ENCODE results near the gene DESI1.
"Not testable (repeated sequence)": the region's sequence is repeated elsewhere in the genome, so short reads cannot be mapped to it uniquely, and the experiment has no call there.

DESI1 gene

DNA sequence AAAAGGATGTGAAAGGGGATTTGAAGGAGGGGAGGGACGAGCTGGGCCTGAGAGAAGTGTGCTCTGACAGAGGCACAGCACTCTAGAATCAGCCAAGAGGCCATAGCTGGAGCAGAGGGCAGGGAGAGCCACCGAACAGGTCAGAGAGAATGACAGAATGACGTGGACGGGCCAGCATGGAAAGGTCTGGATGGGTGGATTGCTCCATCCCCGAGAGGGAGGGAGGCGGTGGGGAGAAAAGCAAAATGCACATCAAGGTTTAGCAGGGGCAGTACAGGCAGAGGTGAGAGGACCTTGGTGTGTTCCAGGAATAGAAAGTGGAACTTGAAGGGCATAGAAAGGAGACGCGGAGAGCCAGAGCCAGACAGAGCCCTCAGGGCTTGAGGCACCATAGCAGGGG, 38.1 kb downstream of the DESI1 start:
- DNase-seq, result no peak

- no peak for DNase-seq
Measured at GRCh38 chr22:41579997-41580355, 40.9 kb downstream of the DESI1 start.

DNA sequence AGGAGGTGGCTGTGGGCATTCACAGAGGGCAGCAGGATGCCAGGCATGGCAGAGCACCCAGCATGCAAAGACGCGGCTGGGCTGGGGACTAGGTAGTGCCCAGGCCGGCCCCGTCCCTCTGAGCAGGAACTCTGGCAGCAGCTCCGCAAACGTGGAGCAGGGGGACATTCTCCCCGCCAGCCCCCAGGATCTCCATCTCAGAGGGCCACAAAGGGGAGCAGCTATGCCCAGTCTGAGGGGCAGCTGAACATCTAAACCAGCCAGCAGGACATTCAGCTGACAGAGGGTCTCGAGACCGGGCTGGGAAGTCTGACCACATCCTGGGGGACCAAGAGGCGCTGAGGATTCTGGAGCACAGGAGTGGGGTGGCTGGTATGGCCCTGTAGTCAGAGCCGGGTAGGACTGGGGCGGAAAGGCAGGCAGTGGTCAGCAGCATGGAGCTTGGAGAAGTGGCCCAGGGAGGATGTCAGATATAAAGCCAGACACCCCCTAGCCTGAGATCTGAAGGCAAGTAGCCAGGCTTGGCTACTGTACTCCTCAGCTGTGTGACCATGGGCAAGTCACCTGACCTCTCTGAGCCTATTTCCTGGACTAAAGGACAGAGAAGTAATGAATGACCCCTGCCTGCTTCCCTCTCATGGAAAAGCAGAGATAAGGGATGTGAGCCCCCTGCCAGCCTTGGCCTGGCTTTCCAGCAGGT, 41.4 kb downstream of the DESI1 start:
- DNase-seq, result no peak

DNA sequence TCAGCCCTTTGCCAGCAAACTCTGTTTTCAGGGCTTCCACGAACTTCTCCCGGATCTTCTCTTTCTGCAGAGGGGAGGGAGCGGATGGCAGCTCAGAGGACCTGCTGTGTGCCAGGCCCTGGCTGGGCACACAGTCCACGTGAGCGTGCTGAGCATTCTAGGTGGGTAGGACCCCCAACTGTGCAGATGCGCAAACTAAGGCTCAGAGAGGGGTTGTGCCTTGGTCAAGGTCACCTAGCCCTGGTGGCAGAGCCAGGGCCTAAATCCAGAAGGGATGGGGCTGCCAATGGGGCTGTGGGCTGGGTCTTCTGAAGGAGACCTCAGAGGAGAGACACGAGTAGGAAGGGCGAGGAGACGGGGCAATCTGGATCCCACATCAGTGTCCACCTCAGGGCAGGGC, 42.0 kb downstream of the DESI1 start:
- no peak for DNase-seq

- no peak for DNase-seq
Measured at GRCh38 chr22:41578114-41578513, 42.7 kb downstream of the DESI1 start.

GRCh38 chr22:41576877-41577276, 44.0 kb downstream of the DESI1 start:
- peak; percentile 49 for DNase-seq

- no peak for DNase-seq
Measured at GRCh38 chr22:41575533-41575932, 45.3 kb downstream of the DESI1 start.

DNA sequence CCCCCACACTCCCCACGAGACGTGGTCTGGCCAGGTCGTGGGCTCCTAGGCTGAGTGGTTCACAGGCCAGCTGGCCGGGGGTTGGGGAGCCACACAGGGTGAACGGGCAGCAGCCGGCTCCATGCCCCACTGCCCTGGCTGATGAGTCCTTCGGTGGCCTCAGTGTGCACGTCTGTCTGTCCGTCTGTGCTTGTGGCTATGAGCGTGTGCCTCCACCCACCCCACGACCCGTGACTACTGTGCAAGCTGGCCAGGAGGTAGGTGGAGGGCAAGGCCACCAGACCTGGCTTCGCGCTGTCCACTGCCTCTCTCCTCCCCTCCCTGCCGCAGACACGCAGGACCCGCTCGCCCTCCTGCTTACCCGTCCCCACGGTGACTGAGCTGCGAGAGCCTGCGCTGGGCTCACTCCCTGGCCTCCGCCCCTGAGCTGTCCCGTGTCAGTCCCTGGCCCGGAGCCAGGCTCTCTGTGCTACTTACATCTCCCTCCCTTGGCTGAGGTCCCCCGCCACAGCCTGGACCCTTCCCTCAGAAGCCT, 45.9 kb downstream of the DESI1 start:
- no peak for DNase-seq

- no peak for DNase-seq
Measured at GRCh38 chr22:41573677-41574076, 47.2 kb downstream of the DESI1 start.

DNA sequence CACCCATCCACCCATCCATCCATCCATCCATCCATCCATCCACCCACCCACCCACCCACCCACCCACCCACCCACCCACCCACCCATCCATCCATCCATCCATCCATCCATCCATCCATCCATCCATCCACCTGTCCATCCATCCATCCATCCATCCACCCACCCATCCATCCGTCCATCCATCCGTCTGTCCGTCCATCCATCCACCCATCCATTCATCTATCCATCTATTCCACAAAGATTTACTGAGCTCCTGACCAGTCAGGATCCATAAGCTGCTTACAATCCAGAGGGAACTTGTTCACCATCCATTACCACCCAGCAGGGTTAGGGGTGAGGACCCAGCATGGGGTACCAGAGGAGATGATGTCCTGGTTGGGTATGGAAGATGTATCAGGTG, 48.5 kb downstream of the DESI1 start:
- DNase-seq, result not testable (repeated sequence)

- DNase-seq, result no peak
Measured at GRCh38 chr22:41571786-41572185, 49.1 kb downstream of the DESI1 start.

DNA sequence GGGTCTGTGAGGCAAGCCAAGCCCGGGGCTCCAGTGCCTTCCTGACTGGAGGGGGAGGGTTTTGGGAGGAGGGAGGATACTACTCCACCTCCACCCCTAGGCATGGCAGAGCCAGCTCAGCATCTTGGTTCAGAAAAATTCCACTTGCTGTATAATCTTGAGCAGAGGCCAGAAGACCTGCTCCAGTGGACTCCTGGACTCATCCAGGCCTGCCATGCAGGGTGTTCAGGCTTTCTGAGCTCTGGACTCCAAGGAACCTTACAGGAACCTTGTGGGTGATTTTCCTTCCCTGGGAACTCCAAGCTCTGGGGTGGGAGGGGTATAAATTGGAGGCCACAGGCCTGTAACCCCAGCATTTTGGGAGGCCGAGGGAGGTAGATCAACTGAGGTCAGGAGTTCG, 50.6 kb downstream of the DESI1 start:
- DNase-seq, result no peak

DNA sequence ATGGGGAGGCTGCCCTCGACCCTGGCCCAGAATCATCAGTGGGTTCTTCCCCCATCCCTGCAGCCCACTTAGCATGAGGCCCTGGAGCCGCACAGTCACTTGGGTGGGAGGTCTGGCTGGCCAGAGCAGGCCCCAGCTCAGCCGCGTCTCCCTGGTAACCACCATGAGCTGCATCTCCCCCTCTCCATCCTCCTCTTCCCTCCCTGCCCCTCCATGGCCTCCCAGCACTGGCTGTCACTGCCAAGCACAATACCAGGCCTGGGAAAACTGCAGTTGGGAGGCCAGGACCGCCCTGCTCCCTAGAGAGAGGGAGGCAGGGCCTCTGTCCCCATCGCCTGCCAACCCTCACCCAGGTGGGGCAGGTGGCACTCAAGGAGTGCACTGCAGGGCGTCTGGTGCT, 52.0 kb downstream of the DESI1 start:
- no peak for DNase-seq

DNA sequence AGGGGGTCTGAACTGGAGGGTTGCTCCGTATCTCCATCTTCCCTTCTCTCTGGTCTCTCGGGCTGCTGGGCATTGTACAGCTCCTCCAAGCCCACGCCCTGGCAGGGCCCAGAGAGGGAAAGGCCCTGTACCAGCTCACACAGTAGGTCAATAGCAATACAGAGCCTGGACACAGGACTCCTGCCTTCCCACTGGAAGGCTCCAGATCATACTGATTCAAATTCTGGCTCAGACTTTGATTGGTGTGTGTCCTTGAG, 53.4 kb downstream of the DESI1 start:
- DNase-seq, result no peak

DNA sequence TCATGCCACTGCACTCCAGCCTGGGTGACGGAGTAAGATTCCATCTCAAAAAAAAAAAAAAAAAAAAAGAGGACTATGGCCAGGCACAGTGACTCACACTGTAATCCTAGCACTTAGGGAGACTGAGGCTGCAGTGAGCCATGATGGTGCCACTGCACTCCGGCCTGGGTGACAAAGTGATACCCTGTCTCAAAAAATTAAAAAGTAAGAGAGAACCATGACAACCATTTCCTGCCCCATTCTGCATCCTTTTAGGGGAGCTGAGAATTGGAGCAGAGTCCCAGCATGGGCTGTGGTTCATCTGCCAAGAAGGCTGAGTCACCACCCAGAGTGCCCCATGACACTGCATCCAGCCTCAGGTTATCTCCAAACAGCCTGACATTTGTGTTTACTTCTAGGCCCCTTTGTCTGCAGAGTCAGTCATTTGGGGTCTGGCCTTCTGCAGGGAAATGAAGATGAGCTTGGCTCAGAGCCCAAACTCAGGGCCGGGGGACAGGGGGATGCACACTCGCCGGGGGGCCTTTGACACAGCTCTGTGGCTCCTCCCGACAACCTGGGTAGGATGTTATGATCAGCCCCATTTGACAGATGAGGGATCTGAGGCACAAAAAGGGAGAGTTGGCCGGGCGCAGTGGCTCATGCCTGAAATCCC, 55.3 kb downstream of the DESI1 start:
- DNase-seq, result peak; percentile 64

DNA sequence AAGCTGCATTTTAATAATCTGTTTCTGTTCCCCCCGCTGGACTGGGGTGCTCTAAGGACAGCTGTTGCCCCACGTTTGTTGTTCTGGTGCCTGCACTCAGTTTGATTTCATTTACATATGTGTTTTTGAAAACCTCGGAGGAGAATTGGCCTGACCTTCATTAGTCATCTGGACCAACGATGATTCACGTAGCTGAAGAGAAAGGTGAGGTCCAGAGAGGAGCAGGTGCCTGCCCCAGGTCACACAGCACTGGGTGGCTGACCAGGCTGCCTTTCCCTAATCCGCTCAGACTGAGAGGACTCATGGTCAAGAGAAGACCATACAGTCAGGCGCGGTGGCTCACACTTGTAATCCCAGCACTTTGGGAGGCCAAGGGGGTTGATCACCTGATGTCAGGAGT, 56.3 kb downstream of the DESI1 start:
- DNase-seq, result no peak

GRCh38 chr22:41563051-41563711, 57.7 kb downstream of the DESI1 start:
- no peak for DNase-seq

DNA sequence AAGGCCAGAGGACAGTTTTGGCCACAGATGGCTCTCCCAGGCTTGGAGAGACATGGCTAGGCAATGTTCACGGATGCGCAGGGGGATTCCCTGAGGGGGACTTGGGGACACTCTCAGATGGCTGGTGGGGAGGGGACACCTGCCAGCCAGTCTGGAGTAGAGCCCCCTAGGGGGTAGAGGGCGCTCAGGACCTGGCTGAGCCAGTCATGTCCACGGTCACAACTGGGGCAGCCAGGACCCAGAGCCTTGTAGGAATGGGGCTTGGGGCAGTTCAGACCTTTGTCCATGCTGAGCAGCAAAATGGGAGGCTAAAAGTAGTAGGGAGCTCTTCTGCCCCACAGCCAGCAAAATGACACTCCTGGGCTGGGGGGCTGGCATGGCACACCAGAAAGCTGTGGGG, 58.4 kb downstream of the DESI1 start:
- DNase-seq, result no peak

DNA sequence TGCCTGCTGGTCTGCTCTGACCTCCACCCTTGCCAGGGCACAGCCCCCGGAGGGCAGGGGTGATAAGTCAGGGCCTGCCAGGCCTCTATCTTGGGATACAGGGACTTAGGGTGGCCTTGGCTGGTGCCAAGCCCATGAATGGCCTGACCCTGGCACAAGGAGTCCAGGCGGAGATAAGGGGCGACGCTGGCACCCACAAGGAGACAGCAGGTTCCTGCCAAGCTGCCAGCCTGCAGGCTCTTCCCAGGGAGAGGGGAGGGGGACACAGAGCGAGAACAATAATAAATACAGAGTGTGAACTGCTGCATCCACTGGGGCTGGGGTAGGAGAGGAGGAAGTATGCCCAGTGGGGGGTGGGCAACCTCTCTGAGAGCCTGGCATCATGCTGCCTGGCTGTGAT, 59.1 kb downstream of the DESI1 start:
- DNase-seq, result no peak

- no peak for DNase-seq
Measured at GRCh38 chr22:41561335-41561734, 59.5 kb downstream of the DESI1 start.

DNA sequence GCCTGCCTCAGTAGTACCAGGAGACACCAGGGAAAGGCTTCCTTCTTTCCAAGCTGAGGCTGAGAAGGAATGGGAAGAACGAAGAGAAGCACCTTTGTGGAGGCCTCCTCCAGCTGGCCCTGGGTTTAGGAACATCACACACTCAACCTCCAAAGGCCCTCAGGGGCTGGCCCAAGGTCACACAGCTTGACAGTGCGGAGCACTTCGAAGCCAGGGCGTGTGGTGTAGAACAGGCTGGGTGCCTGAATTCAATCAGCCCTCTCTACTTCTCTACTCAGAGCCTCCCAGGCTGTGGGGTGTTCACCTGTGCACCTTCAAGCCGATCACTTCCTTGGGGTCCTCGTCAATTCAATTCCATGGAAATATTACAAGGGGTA, 60.8 kb downstream of the DESI1 start:
- DNase-seq, result no peak

- not testable (repeated sequence) for DNase-seq
Measured at GRCh38 chr22:41558241-41558630, 62.6 kb downstream of the DESI1 start.

DNA sequence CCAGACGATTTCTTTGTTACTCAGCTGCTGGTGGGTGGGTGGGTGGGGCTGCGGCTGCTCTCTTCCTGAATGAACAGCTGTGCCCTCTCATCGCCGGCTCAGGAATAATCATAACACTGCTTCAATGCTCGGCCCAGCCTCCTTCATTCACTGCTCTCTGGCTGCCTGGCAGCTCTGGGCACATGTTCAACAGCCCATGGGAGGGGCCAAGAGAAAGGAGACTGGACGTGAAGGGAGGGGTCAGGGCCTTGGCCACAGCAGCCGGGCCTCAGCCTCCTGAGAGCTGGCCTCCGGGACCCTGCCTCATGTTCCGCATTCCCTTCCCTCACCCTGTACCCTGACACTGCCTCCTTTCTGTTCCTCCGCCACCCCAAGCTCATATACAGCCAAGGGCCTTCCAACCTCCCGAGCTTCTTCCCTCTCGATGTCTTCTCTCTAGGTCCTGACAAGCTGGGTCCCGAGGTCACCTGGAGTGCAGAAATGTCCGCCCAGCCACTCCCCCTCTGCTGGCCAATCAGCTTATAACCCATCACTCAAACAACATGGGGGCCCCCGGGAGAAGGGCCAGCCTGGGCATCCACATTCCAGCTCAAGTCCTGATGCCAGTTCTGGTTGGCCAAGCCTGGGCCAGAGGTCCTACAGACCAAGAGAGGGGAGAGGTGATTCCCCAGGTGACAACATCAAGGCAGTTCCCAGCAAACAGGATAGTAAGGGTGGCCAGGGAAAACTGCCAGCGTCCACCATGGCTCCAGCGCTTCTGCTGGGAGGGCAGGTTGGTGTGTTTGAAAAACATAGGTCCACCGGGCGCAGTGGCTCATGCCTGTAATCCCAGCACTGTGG, 63.2 kb downstream of the DESI1 start:
- no peak for DNase-seq

DNA sequence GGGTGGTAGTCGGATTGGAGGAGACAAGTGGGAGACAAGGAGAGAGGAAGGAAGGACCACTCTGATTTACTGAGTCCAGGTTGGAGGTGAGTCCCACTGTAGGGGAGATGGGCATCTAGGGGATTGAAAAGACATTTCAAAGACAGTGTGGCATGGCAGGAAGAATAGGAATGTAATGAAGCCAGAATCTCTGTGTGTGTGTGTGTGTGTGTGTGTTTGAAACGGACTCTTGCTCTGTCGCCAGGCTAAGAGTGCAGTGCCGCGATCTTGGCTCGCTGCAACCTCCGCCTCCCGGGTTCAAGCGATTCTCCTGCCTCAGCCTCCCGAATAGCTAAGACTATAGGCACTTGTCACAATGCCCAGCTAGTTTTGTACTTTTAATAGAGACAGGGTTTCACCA, 64.3 kb downstream of the DESI1 start:
- DNase-seq, result no peak

Measured in activated CD4-positive, alpha-beta T cell treated with anti-CD3 and anti-CD28 coated beads, Interleukin-10, Interleukin-2, amounts not matched to agents 100 ng/mL and 50 ng/mL, durations not matched to agents 16 hours and 8 hours (primary cell).